ENCODE results near the gene KEL. TPM values are rescaled to one million over a fixed set of nuclear protein-coding genes. Genes with fewer than 3 reads are reported as not detected.
A peak's percentile ranks its signal among the peaks of the same experiment; 100 is the strongest.

The KEL gene
- total RNA-seq, 6 donors from 2014 or later: 0.11 to 13.0 (median 3.1) TPM; not detected in 1

GRCh38 chr7:142901426-142902259, 60.5 kb downstream of the KEL start:
- WGBS, 2 donors: 84% methylated on average over 15 of the region's 15 CpGs
- Histone ChIP-seq H3K27me3 (no peaks in the 10 kb centered on the region), H3K27ac (no peak overlapping the region), H3K36me3 (no peaks in the 10 kb centered on the region), H3K4me3 (no peak overlapping the region), H3K9me3 (peaks cover 0 to 8% (median 5%) of the 10 kb centered on the region in 4 donors), H3K4me1 (no peaks in the 10 kb centered on the region)
- ATAC-seq (ENCODE audit: low FRiP score in 2 of 2): no peak
- no peak for TF ChIP-seq POLR2AphosphoS5 (IDR thresholded peaks at IDR 0.05)
- no peak for TF ChIP-seq CTCF (IDR thresholded peaks at IDR 0.05)
- TF ChIP-seq EP300 (IDR thresholded peaks at IDR 0.05): no peak
- no peak for TF ChIP-seq POLR2A (IDR thresholded peaks at IDR 0.05)
- no peak for DNase-seq

- no peaks in the 10 kb centered on the region for H3K4me1 ChIP-seq
- peaks cover 0 to 6% (median 3%) of the 10 kb centered on the region in 4 donors for H3K9me3 ChIP-seq
- H3K36me3 ChIP-seq: no peaks in the 10 kb centered on the region
- ATAC-seq (ENCODE audit: low FRiP score in 2 of 2): no peak
- DNase-seq: no peak
- no peaks in the 10 kb centered on the region for H3K27me3 ChIP-seq
- 24 to 32% methylated on average over 3 of the region's 3 CpGs for WGBS, 2 donors
- TF ChIP-seq POLR2AphosphoS5 (IDR thresholded peaks at IDR 0.05) (no peak), CTCF (IDR thresholded peaks at IDR 0.05) (no peak), EP300 (IDR thresholded peaks at IDR 0.05) (no peak), POLR2A (IDR thresholded peaks at IDR 0.05) (no peak)
- H3K27ac ChIP-seq: no peak overlapping the region
- no peak overlapping the region for H3K4me3 ChIP-seq
Measured at GRCh38 chr7:142899661-142900060, 62.5 kb downstream of the KEL start.

- ATAC-seq (ENCODE audit: low FRiP score in 2 of 2) (peak; percentile 36 to 67), DNase-seq (peak in 1 of 2 donors; percentile 55)
- Histone ChIP-seq H3K27ac (no peak overlapping the region), H3K9me3 (no peaks in the 10 kb centered on the region), H3K4me1 (no peaks in the 10 kb centered on the region), H3K27me3 (no peaks in the 10 kb centered on the region), H3K4me3 (no peak overlapping the region), H3K36me3 (no peaks in the 10 kb centered on the region)
- WGBS, 2 donors: 55 to 60% methylated on average over 3 of the region's 3 CpGs
- TF ChIP-seq CTCF (IDR thresholded peaks at IDR 0.05) (no peak), POLR2AphosphoS5 (IDR thresholded peaks at IDR 0.05) (no peak), EP300 (IDR thresholded peaks at IDR 0.05) (no peak), POLR2A (IDR thresholded peaks at IDR 0.05) (no peak)
Measured at GRCh38 chr7:142898377-142899170, 63.6 kb downstream of the KEL start.

- ATAC-seq (ENCODE audit: low FRiP score in 2 of 2) (peak in 1 of 2 donors; percentile 26), DNase-seq (no peak)
- WGBS, 2 donors: 89 to 92% methylated on average over 7 of the region's 7 CpGs
- H3K36me3 ChIP-seq: no peaks in the 10 kb centered on the region
- no peaks in the 10 kb centered on the region for H3K27me3 ChIP-seq
- H3K4me1 ChIP-seq: no peaks in the 10 kb centered on the region
- H3K4me3 ChIP-seq: no peak overlapping the region
- TF ChIP-seq EP300 (IDR thresholded peaks at IDR 0.05) (no peak), CTCF (IDR thresholded peaks at IDR 0.05) (no peak), POLR2A (IDR thresholded peaks at IDR 0.05) (no peak), POLR2AphosphoS5 (IDR thresholded peaks at IDR 0.05) (no peak)
- H3K27ac ChIP-seq: no peak overlapping the region
- H3K9me3 ChIP-seq: no peaks in the 10 kb centered on the region
Measured at GRCh38 chr7:142897691-142898090, 64.5 kb downstream of the KEL start.

All from upper lobe of left lung (tissue), 6 donors.